NT2/D1 (cell line): ENCODE measurements around the gene FSCN2.
"Not testable (repeated sequence)": the region's sequence is repeated elsewhere in the genome, so short reads cannot be mapped to it uniquely, and the experiment has no call there.

Source experiments
- SUZ12 ChIP-seq: IDR thresholded peaks from 2 replicates; pipeline ENCODE4 v1.6.1; 2011; ENCODE audit not compliant: insufficient read length, insufficient read depth; ENCODE audit errors: extremely low read depth
- ZNF274 ChIP-seq: IDR thresholded peaks from 2 replicates; pipeline ENCODE4 v1.6.1; 2011; ENCODE audit warnings: mild to moderate bottlenecking, low read depth, low read length

DNA sequence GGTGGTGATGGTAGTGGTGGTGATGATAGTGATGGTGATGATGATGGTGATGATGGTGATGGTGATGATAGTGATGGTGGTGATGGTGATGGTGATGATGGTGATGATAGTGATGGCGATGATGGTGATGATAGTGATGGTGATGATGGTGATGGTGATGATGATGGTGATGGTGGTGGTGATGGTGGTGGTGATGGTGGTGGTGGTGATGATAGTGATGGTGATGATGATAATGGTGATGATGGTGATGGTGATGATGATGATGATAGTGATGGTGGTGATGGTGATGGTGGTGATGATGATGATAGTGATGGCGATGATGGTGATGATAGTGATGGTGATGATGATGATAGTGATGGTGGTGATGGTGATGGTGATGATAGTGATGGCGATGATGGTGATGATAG is 3.8 kb downstream of the FSCN2 start:
- not testable (repeated sequence) for TF ChIP-seq ZNF274, SUZ12
